SW480 (cell line): Measurements from ENCODE around the gene ITGB4.

Source experiments
- DNase-seq: peaks from one replicate; pipeline ENCODE4 v3.0.0-alpha.2; 2016; ENCODE audit warnings: low spot score

The ITGB4 gene

DNA sequence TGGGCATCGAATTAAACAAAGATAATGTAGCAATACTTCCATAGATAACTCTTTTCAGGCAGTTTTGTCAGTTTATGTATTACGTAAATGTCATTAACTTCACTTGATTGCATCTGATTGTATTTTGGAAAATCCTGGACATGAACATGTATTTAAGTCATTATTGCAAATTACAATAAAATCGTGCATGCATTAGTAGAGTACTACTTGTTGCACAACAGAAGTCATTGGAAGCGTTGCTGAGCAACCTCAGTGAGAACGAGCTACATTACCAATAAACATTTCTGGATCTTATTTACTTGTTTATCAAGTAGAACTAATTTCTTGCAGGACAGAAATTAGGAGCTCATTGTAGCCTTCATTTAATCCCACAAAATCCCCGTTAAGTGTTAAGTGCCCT lies 70.0 kb downstream of the ITGB4 start:
- DNase-seq = no peak

DNA sequence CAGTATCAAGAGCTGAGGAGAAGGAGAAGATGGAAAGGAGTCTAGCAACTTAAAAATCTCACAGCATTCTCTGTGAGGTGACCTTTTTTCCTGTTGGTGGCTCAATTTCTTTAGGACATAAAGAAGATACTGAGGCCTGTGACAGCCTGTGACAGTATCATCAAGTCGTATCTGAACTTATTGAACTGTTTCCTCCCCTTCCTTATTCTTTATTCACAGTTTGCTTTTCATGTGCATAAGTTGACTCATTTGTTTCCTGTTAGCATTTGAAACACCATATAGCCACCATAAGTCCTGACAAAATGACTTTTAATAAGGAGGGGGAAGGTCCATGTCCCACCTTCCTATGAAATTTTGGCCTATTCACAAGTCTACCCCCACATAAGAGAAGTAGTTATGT lies 72.2 kb downstream of the ITGB4 start:
- no peak for DNase-seq

DNA sequence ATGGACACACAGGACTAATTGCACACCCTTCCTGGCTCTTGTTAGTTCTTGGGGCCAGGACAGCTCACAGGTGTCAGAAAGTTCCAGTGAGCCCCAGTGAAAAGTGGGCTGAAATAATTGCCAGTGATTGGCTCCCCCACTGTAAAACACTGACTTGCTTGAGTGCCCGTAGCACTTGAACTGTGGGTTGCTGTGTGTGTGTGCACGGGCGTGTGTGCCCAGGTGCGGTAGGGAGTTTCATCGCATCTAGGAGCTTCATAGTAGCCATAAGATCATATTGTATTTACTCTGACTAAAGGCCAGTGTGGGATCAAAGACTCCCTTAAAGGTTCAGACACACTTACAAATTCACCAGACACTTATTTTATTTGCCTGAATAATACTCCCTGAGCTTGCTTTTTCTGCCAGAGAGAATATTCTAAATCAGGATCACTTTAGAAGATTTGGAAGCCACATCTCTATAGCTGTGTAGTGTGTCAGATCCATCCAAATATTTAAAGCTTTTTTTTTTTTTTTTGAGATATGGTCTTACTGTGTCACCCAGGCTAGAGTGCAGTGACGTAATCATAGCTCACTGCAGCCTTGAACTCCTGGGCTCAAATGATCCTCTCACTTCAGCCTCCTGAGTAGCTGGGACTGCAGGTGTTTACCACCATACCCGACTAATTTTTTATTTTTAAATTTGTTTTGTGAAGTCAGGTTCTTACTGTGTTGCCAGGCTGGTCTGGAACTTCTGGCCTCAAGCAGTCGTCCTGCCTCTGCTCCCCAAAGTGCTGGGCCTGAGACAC lies 74.8 kb downstream of the ITGB4 start:
- DNase-seq = no peak

DNA sequence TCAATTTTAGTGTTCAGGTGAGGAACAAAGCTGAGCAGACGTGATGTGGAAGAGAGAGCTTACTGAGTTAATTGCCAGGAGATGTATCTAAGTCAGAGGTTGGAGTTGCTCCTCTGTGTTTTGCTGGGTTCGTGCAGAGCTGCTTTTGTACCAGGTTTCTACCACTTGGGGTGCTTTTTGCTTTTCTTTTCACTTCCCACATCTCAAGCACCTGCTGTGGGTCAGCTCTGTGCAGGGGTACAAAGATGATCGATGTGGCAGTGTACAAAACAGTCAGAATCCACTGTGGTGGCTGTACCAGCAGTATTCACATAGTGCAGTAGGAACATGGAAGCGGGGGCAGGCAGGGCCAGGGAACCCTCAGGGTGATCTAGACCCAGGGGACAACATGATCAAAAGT lies 78.1 kb downstream of the ITGB4 start:
- no peak for DNase-seq

DNA sequence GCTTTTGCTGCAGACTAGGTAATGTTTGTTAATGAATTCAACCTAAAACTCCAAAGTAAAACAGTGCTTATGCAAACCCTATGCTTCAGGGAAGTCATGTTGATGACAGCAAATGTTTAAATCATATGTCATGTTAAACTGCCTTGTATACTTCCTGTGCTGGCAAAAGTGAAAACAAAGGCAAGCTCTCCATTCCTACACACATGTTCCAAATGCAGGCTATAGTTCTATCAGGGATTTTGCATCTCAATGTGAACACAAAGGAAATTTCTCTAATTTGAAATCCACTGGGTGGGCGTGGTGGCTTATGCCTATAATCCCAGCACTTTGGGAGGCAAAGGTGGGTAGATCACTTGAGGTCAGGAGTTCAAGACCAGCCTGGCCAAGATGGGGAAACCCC lies 82.6 kb downstream of the ITGB4 start:
- no peak for DNase-seq

DNA sequence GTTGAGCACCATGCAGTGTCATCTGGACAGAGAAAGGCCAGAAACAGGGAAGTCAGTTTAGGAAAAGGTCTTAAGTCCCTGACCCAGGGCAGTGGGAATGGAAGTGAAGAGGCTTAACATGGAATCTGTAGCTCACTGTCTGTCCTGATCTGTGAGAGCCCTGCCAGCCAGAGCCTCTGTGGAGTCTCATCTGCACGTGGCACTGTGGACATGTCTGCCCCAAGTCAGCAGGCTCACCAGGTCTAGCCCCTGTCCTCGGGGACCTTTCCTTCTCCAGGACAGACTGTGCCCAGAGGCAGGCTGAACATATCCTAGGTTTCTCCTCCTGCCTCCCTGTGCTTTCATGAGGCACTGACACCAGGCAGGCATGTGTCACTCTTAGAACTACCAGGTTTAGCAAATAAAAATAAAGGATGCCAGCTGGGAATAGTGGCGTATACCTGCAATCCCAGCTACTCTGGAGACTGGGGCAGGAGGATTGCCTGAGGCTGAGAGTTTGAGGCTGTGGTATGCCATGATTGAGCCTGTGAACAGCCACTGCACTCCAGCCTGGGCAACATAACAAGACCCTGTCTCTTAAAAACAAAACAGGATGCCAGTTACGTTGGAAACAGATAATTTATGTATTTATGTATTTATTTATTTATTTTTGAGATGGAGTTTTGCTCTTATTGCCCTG lies 85.7 kb downstream of the ITGB4 start:
- no peak for DNase-seq
